ENCODE data around the gene CPPED1. TPM values are rescaled to one million over a fixed set of nuclear protein-coding genes. Genes with fewer than 3 reads are reported as not detected.

Gene CPPED1
- total RNA-seq, 2 donors from 2014 or later, result 14.8 to 38.4 TPM

DNA sequence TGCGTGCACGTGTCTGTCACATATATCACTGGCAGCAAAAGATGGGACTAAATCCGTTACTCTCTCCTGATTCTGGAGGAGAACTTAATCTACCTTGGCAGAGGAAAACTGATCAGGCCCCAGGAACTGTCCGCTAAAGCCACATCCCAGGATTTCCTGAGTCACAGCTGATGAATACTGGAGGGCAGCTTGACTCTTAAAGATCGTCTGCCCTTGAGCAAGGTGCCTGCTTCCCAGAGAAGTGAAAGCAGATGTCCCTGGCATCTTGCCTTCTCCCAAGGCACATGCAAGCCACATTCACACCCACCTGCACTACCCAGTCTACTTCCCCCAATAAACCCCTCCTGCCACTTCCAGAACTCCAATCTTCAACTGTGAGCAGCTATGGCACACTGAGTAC, 99.8 kb downstream of the CPPED1 start:
- H3K36me3 ChIP-seq, result peaks cover 4% of the 10 kb centered on the region
- DNase-seq (ENCODE audit: low spot score) (no peak), ATAC-seq (ENCODE audit: insufficient number of reproducible peaks, low FRiP score, low read depth) (no peak)
- no peaks in the 10 kb centered on the region for H3K4me1 ChIP-seq (ENCODE audit: control insufficient read depth in 1 of 2, low read depth in 2 of 2)
- H3K27ac ChIP-seq, result no peak overlapping the region
- H3K9me3 ChIP-seq, result no peaks in the 10 kb centered on the region
- no peak overlapping the region for H3K4me3 ChIP-seq
- TF ChIP-seq, protein P1, sequence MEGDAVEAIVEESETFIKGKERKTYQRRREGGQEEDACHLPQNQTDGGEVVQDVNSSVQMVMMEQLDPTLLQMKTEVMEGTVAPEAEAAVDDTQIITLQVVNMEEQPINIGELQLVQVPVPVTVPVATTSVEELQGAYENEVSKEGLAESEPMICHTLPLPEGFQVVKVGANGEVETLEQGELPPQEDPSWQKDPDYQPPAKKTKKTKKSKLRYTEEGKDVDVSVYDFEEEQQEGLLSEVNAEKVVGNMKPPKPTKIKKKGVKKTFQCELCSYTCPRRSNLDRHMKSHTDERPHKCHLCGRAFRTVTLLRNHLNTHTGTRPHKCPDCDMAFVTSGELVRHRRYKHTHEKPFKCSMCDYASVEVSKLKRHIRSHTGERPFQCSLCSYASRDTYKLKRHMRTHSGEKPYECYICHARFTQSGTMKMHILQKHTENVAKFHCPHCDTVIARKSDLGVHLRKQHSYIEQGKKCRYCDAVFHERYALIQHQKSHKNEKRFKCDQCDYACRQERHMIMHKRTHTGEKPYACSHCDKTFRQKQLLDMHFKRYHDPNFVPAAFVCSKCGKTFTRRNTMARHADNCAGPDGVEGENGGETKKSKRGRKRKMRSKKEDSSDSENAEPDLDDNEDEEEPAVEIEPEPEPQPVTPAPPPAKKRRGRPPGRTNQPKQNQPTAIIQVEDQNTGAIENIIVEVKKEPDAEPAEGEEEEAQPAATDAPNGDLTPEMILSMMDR (IDR thresholded peaks at IDR 0.05), result no peak
- H3K27me3 ChIP-seq (replicated peaks; ENCODE audit: insufficient read depth), result no peaks in the 10 kb centered on the region

GRCh38 chr16:12700161-12700560, 103.5 kb downstream of the CPPED1 start:
- H3K4me3 ChIP-seq, result no peak overlapping the region
- H3K4me1 ChIP-seq (ENCODE audit: control insufficient read depth in 1 of 2, low read depth in 2 of 2), result no peaks in the 10 kb centered on the region
- TF ChIP-seq, protein P1 (IDR thresholded peaks at IDR 0.05), result no peak
- DNase-seq (ENCODE audit: low spot score) (no peak), ATAC-seq (ENCODE audit: insufficient number of reproducible peaks, low FRiP score, low read depth) (no peak)
- H3K27me3 ChIP-seq (replicated peaks; ENCODE audit: insufficient read depth), result no peaks in the 10 kb centered on the region
- H3K27ac ChIP-seq, result no peak overlapping the region
- no peaks in the 10 kb centered on the region for H3K9me3 ChIP-seq
- peaks cover 4% of the 10 kb centered on the region for H3K36me3 ChIP-seq

- Histone ChIP-seq H3K9me3 (no peaks in the 10 kb centered on the region), H3K36me3 (no peaks in the 10 kb centered on the region), H3K4me3 (no peak overlapping the region), H3K4me1 (ENCODE audit: control insufficient read depth in 1 of 2, low read depth in 2 of 2) (no peaks in the 10 kb centered on the region), H3K27ac (no peak overlapping the region), H3K27me3 (replicated peaks; ENCODE audit: insufficient read depth) (no peaks in the 10 kb centered on the region)
- DNase-seq (ENCODE audit: low spot score) (no peak), ATAC-seq (ENCODE audit: insufficient number of reproducible peaks, low FRiP score, low read depth) (no peak)
- TF ChIP-seq, protein P1 (IDR thresholded peaks at IDR 0.05), result no peak
Measured at GRCh38 chr16:12699161-12699560, 104.5 kb downstream of the CPPED1 start.

- Histone ChIP-seq H3K9me3 (no peaks in the 10 kb centered on the region), H3K36me3 (no peaks in the 10 kb centered on the region), H3K4me3 (no peak overlapping the region), H3K27ac (no peak overlapping the region), H3K27me3 (replicated peaks; ENCODE audit: insufficient read depth) (no peaks in the 10 kb centered on the region), H3K4me1 (ENCODE audit: control insufficient read depth in 1 of 2, low read depth in 2 of 2) (no peaks in the 10 kb centered on the region)
- no peak for DNase-seq (ENCODE audit: low spot score)
- TF ChIP-seq, protein P1 (IDR thresholded peaks at IDR 0.05), result no peak
- no peak for ATAC-seq (ENCODE audit: insufficient number of reproducible peaks, low FRiP score, low read depth)
Measured at GRCh38 chr16:12697437-12697836, 106.2 kb downstream of the CPPED1 start.

DNA sequence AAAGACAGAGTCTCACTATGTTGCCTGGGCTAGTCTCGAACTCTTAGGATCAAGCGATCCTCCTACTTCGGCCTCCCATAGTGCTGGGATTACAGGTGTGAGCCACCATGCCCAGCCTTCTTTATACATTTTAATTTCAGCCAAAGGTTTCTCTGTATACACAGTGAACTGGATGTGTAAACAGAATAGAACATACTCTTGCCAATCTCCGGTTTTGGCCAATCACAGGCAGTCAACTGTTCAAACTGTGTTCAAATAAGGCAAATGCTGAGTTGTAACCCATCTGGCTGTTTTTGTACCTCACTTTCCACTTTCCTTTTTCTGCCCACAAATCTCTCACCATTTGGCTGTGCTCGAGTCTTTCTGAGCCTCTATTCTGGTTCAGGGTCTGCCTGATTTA, 108.2 kb downstream of the CPPED1 start:
- DNase-seq (ENCODE audit: low spot score) (no peak), ATAC-seq (ENCODE audit: insufficient number of reproducible peaks, low FRiP score, low read depth) (no peak)
- Histone ChIP-seq H3K27me3 (replicated peaks; ENCODE audit: insufficient read depth) (no peaks in the 10 kb centered on the region), H3K9me3 (no peaks in the 10 kb centered on the region), H3K27ac (no peak overlapping the region), H3K36me3 (no peaks in the 10 kb centered on the region), H3K4me1 (ENCODE audit: control insufficient read depth in 1 of 2, low read depth in 2 of 2) (no peaks in the 10 kb centered on the region), H3K4me3 (no peak overlapping the region)
- TF ChIP-seq, protein P1 (IDR thresholded peaks at IDR 0.05), result no peak
